ENCODE data around the gene DLG2.

Gene DLG2

GRCh38 chr11:83410605-83411565 lies 2216.3 kb downstream of the DLG2 start:
- no peaks in the 10 kb centered on the region for H3K27me3 ChIP-seq (ENCODE audit: control insufficient read depth in 1 of 2, insufficient read depth in 2 of 2, low read length in 2 of 2)
- no peaks in the 10 kb centered on the region for H3K36me3 ChIP-seq (ENCODE audit: insufficient read depth, low read length)
- H3K4me1 ChIP-seq (ENCODE audit: insufficient read depth, low read length), result no peaks in the 10 kb centered on the region
- no peak overlapping the region for H3K4me3 ChIP-seq (ENCODE audit: low read depth in 1 of 2, low read length in 2 of 2)
- H3K27ac ChIP-seq (ENCODE audit: low read depth, low read length), result no peak overlapping the region
- no peak overlapping the region for H3K9ac ChIP-seq (ENCODE audit: low read length)
- no peaks in the 10 kb centered on the region for H3K9me3 ChIP-seq (ENCODE audit: low read length)

GRCh38 chr11:83409891-83410290 lies 2217.3 kb downstream of the DLG2 start:
- no peaks in the 10 kb centered on the region for H3K36me3 ChIP-seq (ENCODE audit: insufficient read depth, low read length)
- H3K4me1 ChIP-seq (ENCODE audit: insufficient read depth, low read length), result no peaks in the 10 kb centered on the region
- H3K9ac ChIP-seq (ENCODE audit: low read length), result no peak overlapping the region
- H3K4me3 ChIP-seq (ENCODE audit: low read depth in 1 of 2, low read length in 2 of 2), result no peak overlapping the region
- H3K27me3 ChIP-seq (ENCODE audit: control insufficient read depth in 1 of 2, insufficient read depth in 2 of 2, low read length in 2 of 2), result no peaks in the 10 kb centered on the region
- H3K9me3 ChIP-seq (ENCODE audit: low read length), result no peaks in the 10 kb centered on the region
- no peak overlapping the region for H3K27ac ChIP-seq (ENCODE audit: low read depth, low read length)

GRCh38 chr11:83409476-83409875 lies 2217.7 kb downstream of the DLG2 start:
- H3K36me3 ChIP-seq (ENCODE audit: insufficient read depth, low read length), result no peaks in the 10 kb centered on the region
- no peak overlapping the region for H3K27ac ChIP-seq (ENCODE audit: low read depth, low read length)
- H3K4me1 ChIP-seq (ENCODE audit: insufficient read depth, low read length), result no peaks in the 10 kb centered on the region
- no peaks in the 10 kb centered on the region for H3K27me3 ChIP-seq (ENCODE audit: control insufficient read depth in 1 of 2, insufficient read depth in 2 of 2, low read length in 2 of 2)
- H3K9ac ChIP-seq (ENCODE audit: low read length), result no peak overlapping the region
- H3K4me3 ChIP-seq (ENCODE audit: low read depth in 1 of 2, low read length in 2 of 2), result no peak overlapping the region
- no peaks in the 10 kb centered on the region for H3K9me3 ChIP-seq (ENCODE audit: low read length)

- H3K4me3 ChIP-seq (ENCODE audit: low read depth in 1 of 2, low read length in 2 of 2), result no peak overlapping the region
- H3K27me3 ChIP-seq (ENCODE audit: control insufficient read depth in 1 of 2, insufficient read depth in 2 of 2, low read length in 2 of 2), result no peaks in the 10 kb centered on the region
- H3K27ac ChIP-seq (ENCODE audit: low read depth, low read length), result no peak overlapping the region
- H3K36me3 ChIP-seq (ENCODE audit: insufficient read depth, low read length), result no peaks in the 10 kb centered on the region
- H3K9me3 ChIP-seq (ENCODE audit: low read length), result no peaks in the 10 kb centered on the region
- H3K4me1 ChIP-seq (ENCODE audit: insufficient read depth, low read length), result no peaks in the 10 kb centered on the region
- H3K9ac ChIP-seq (ENCODE audit: low read length), result no peak overlapping the region
These were observed 2218.2 kb downstream of the DLG2 start for GRCh38 chr11:83408946-83409345.
